ENCODE data around the gene KIF26A.

The KIF26A gene

GRCh38 chr14:104230119-104230815 lies 91.9 kb downstream of the KIF26A start:
- H3K27ac ChIP-seq (ENCODE audit: low read length), result no peak overlapping the region
- peaks cover 3% of the 10 kb centered on the region for H3K4me1 ChIP-seq (ENCODE audit: control insufficient read depth, insufficient read depth, low read length)
- no peak overlapping the region for H3K9ac ChIP-seq (ENCODE audit: low read length in 2 of 2)
- no peak overlapping the region for H3K4me3 ChIP-seq (ENCODE audit: low read length in 2 of 2)
- H3K36me3 ChIP-seq (ENCODE audit: control insufficient read depth in 2 of 2, insufficient read depth in 2 of 2, low read length in 2 of 2), result no peaks in the 10 kb centered on the region
- H3K9me3 ChIP-seq (ENCODE audit: control insufficient read depth in 2 of 2, low read length in 2 of 2), result peaks cover 8 to 19% of the 10 kb centered on the region in 2 donors
- H3K27me3 ChIP-seq (ENCODE audit: control insufficient read depth in 1 of 2, insufficient read depth in 2 of 2, low read length in 2 of 2), result peaks cover 0 to 4% of the 10 kb centered on the region in 2 donors
